ENCODE results near the gene TGFBR3L.
A peak's percentile ranks its signal among the peaks of the same experiment; 100 is the strongest.
"Not testable (repeated sequence)": the region's sequence is repeated elsewhere in the genome, so short reads cannot be mapped to it uniquely, and the experiment has no call there.

The TGFBR3L gene

GRCh38 chr19:7928334-7928706 lies 13.7 kb downstream of the TGFBR3L start:
- H3K4me3 ChIP-seq (ENCODE audit: low read length), result no peak overlapping the region
- H3K9me3 ChIP-seq (replicated peaks; ENCODE audit: low read length), result no peaks in the 10 kb centered on the region
- peaks cover 44% of the 10 kb centered on the region for H3K4me1 ChIP-seq (ENCODE audit: control insufficient read depth, insufficient read depth, low read length)
- peak overlapping the region; percentile 55 for H3K9ac ChIP-seq (ENCODE audit: low read depth, low read length)
- H3K4me2 ChIP-seq (ENCODE audit: low read length), result peak overlapping the region; percentile 61
- peaks cover 35% of the 10 kb centered on the region for H3K36me3 ChIP-seq (ENCODE audit: insufficient read depth, low read length)
- no peaks in the 10 kb centered on the region for H3K27me3 ChIP-seq (ENCODE audit: control insufficient read depth, insufficient read depth, low read length)

GRCh38 chr19:7928741-7929701 lies 14.4 kb downstream of the TGFBR3L start:
- H3K4me2 ChIP-seq (ENCODE audit: low read length), result peak overlapping the region; percentile 77
- H3K9ac ChIP-seq (ENCODE audit: low read depth, low read length), result peak overlapping the region; percentile 67
- peak overlapping the region; percentile 52 for H3K4me3 ChIP-seq (ENCODE audit: low read length)
- no peaks in the 10 kb centered on the region for H3K27me3 ChIP-seq (ENCODE audit: control insufficient read depth, insufficient read depth, low read length)
- H3K4me1 ChIP-seq (ENCODE audit: control insufficient read depth, insufficient read depth, low read length), result peaks cover 44% of the 10 kb centered on the region
- no peaks in the 10 kb centered on the region for H3K9me3 ChIP-seq (replicated peaks; ENCODE audit: low read length)
- H3K36me3 ChIP-seq (ENCODE audit: insufficient read depth, low read length), result peaks cover 40% of the 10 kb centered on the region

- Histone ChIP-seq H3K4me1 (ENCODE audit: control insufficient read depth, insufficient read depth, low read length) (peaks cover 44% of the 10 kb centered on the region), H3K36me3 (ENCODE audit: insufficient read depth, low read length) (peaks cover 44% of the 10 kb centered on the region)
- H3K9ac ChIP-seq (ENCODE audit: low read depth, low read length); H3K27me3 ChIP-seq (ENCODE audit: control insufficient read depth, insufficient read depth, low read length); H3K9me3 ChIP-seq (replicated peaks; ENCODE audit: low read length); H3K4me3 ChIP-seq (ENCODE audit: low read length); H3K4me2 ChIP-seq (ENCODE audit: low read length): not testable (repeated sequence)
These were observed 15.4 kb downstream of the TGFBR3L start for GRCh38 chr19:7930030-7930429.

GRCh38 chr19:7930765-7931164 lies 16.1 kb downstream of the TGFBR3L start:
- Histone ChIP-seq H3K4me1 (ENCODE audit: control insufficient read depth, insufficient read depth, low read length) (peaks cover 41% of the 10 kb centered on the region), H3K4me2 (ENCODE audit: low read length) (no peak overlapping the region), H3K4me3 (ENCODE audit: low read length) (no peak overlapping the region), H3K27me3 (ENCODE audit: control insufficient read depth, insufficient read depth, low read length) (no peaks in the 10 kb centered on the region), H3K9ac (ENCODE audit: low read depth, low read length) (no peak overlapping the region), H3K36me3 (ENCODE audit: insufficient read depth, low read length) (peaks cover 50% of the 10 kb centered on the region), H3K9me3 (replicated peaks; ENCODE audit: low read length) (no peaks in the 10 kb centered on the region)

GRCh38 chr19:7931221-7932061 lies 16.8 kb downstream of the TGFBR3L start:
- Histone ChIP-seq H3K27me3 (ENCODE audit: control insufficient read depth, insufficient read depth, low read length) (no peaks in the 10 kb centered on the region), H3K9ac (ENCODE audit: low read depth, low read length) (no peak overlapping the region), H3K4me1 (ENCODE audit: control insufficient read depth, insufficient read depth, low read length) (peaks cover 37% of the 10 kb centered on the region), H3K4me3 (ENCODE audit: low read length) (no peak overlapping the region), H3K36me3 (ENCODE audit: insufficient read depth, low read length) (peaks cover 53% of the 10 kb centered on the region), H3K4me2 (ENCODE audit: low read length) (no peak overlapping the region), H3K9me3 (replicated peaks; ENCODE audit: low read length) (no peaks in the 10 kb centered on the region)

- H3K36me3 ChIP-seq (ENCODE audit: insufficient read depth, low read length), result peaks cover 51% of the 10 kb centered on the region
- H3K4me2 ChIP-seq (ENCODE audit: low read length), result no peak overlapping the region
- H3K4me3 ChIP-seq (ENCODE audit: low read length), result no peak overlapping the region
- no peak overlapping the region for H3K9ac ChIP-seq (ENCODE audit: low read depth, low read length)
- no peaks in the 10 kb centered on the region for H3K9me3 ChIP-seq (replicated peaks; ENCODE audit: low read length)
- peaks cover 30% of the 10 kb centered on the region for H3K4me1 ChIP-seq (ENCODE audit: control insufficient read depth, insufficient read depth, low read length)
- no peaks in the 10 kb centered on the region for H3K27me3 ChIP-seq (ENCODE audit: control insufficient read depth, insufficient read depth, low read length)
These were observed 17.8 kb downstream of the TGFBR3L start for GRCh38 chr19:7932276-7932929.

GRCh38 chr19:7932930-7933300 lies 18.3 kb downstream of the TGFBR3L start:
- H3K4me3 ChIP-seq (ENCODE audit: low read length), result no peak overlapping the region
- H3K9me3 ChIP-seq (replicated peaks; ENCODE audit: low read length), result no peaks in the 10 kb centered on the region
- no peak overlapping the region for H3K4me2 ChIP-seq (ENCODE audit: low read length)
- peaks cover 25% of the 10 kb centered on the region for H3K4me1 ChIP-seq (ENCODE audit: control insufficient read depth, insufficient read depth, low read length)
- no peak overlapping the region for H3K9ac ChIP-seq (ENCODE audit: low read depth, low read length)
- H3K27me3 ChIP-seq (ENCODE audit: control insufficient read depth, insufficient read depth, low read length), result no peaks in the 10 kb centered on the region
- H3K36me3 ChIP-seq (ENCODE audit: insufficient read depth, low read length), result peaks cover 56% of the 10 kb centered on the region

GRCh38 chr19:7933411-7933810 lies 18.8 kb downstream of the TGFBR3L start:
- Histone ChIP-seq H3K27me3 (ENCODE audit: control insufficient read depth, insufficient read depth, low read length) (no peaks in the 10 kb centered on the region), H3K36me3 (ENCODE audit: insufficient read depth, low read length) (peaks cover 57% of the 10 kb centered on the region), H3K4me2 (ENCODE audit: low read length) (no peak overlapping the region), H3K4me1 (ENCODE audit: control insufficient read depth, insufficient read depth, low read length) (peaks cover 20% of the 10 kb centered on the region), H3K9me3 (replicated peaks; ENCODE audit: low read length) (no peaks in the 10 kb centered on the region), H3K9ac (ENCODE audit: low read depth, low read length) (no peak overlapping the region), H3K4me3 (ENCODE audit: low read length) (no peak overlapping the region)

GRCh38 chr19:7933828-7934725 lies 19.4 kb downstream of the TGFBR3L start:
- Histone ChIP-seq H3K4me3 (ENCODE audit: low read length) (no peak overlapping the region), H3K4me1 (ENCODE audit: control insufficient read depth, insufficient read depth, low read length) (peaks cover 15% of the 10 kb centered on the region), H3K27me3 (ENCODE audit: control insufficient read depth, insufficient read depth, low read length) (no peaks in the 10 kb centered on the region), H3K9me3 (replicated peaks; ENCODE audit: low read length) (no peaks in the 10 kb centered on the region), H3K9ac (ENCODE audit: low read depth, low read length) (no peak overlapping the region), H3K4me2 (ENCODE audit: low read length) (no peak overlapping the region), H3K36me3 (ENCODE audit: insufficient read depth, low read length) (peaks cover 60% of the 10 kb centered on the region)

- Histone ChIP-seq H3K4me2 (ENCODE audit: low read length) (no peak overlapping the region), H3K9ac (ENCODE audit: low read depth, low read length) (no peak overlapping the region), H3K4me3 (ENCODE audit: low read length) (no peak overlapping the region), H3K36me3 (ENCODE audit: insufficient read depth, low read length) (peaks cover 60% of the 10 kb centered on the region), H3K9me3 (replicated peaks; ENCODE audit: low read length) (no peaks in the 10 kb centered on the region), H3K27me3 (ENCODE audit: control insufficient read depth, insufficient read depth, low read length) (no peaks in the 10 kb centered on the region), H3K4me1 (ENCODE audit: control insufficient read depth, insufficient read depth, low read length) (peaks cover 8% of the 10 kb centered on the region)
These were observed 20.1 kb downstream of the TGFBR3L start for GRCh38 chr19:7934766-7935165.
